HG03571 (cell line): Measurements from ENCODE around the gene CENPU.

Experiments
- ATAC-seq: cut with Tn5 transposase; IDR thresholded peaks from one replicate; pipeline ENCODE4 v1.9.1; 2021; ENCODE audit not compliant: unreplicated experiment

The CENPU gene

DNA sequence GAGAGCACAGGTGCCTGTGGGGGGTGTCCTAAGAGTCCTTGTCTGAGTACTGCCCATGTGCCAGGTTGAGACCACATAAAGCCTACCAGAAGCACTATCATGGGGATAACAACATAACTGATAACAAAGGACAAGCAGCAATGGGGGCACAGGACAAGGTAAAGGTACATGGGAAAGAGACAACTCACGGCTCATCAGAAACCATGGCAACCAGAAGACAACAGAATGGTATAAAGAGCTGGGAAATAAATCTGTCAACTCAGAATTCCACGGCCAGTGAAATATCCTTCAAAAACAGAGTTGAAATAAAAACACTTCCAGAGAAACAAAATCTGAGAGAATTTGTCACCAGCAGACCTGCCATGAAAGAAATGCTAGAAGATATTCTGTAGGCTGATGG lies 20.0 kb downstream of the CENPU start:
- no peak for ATAC-seq

GRCh38 chr4:184712322-184712721 lies 21.6 kb downstream of the CENPU start:
- ATAC-seq = no peak

GRCh38 chr4:184706453-184706852 lies 27.4 kb downstream of the CENPU start:
- no peak for ATAC-seq

DNA sequence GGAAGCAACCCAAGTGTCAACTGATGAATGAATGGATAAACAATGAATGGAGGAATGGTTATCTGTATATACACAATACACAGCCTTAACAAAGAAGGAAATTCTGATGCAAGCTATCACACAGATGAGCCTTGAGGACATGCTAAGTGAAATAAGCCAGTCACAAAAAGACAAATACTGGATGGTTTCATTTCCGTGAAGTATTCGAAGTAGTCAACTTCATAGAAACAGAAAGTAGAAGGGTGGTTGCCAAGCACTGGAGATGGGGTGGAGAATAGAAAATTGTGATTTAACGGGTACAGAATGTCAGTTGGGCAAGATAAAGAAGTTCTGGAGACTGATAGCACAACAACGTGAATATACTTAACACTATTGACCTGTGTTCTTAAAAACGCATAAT lies 28.2 kb downstream of the CENPU start:
- ATAC-seq = no peak

GRCh38 chr4:184702114-184702513 lies 31.8 kb downstream of the CENPU start:
- no peak for ATAC-seq

GRCh38 chr4:184699941-184700340 lies 34.0 kb downstream of the CENPU start:
- no peak for ATAC-seq

DNA sequence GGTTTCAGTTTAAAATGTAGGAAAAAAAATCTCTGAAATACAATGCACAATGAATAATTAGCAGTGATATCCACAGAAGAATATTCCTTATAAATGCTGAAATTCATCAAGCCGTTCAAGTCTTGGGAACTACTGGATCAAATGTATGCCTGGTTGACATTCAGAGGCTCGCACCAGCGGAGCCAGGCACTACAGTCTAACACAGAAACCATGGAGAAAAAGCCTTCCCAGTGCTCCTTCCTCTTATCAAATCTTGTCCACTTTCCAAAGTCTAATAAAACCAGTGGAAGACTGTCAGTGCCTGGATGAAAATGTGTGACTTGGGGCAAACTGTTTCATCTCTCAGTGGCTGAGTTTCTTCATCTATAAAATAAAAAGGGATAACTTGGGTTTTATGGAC lies 35.9 kb downstream of the CENPU start:
- ATAC-seq = no peak

DNA sequence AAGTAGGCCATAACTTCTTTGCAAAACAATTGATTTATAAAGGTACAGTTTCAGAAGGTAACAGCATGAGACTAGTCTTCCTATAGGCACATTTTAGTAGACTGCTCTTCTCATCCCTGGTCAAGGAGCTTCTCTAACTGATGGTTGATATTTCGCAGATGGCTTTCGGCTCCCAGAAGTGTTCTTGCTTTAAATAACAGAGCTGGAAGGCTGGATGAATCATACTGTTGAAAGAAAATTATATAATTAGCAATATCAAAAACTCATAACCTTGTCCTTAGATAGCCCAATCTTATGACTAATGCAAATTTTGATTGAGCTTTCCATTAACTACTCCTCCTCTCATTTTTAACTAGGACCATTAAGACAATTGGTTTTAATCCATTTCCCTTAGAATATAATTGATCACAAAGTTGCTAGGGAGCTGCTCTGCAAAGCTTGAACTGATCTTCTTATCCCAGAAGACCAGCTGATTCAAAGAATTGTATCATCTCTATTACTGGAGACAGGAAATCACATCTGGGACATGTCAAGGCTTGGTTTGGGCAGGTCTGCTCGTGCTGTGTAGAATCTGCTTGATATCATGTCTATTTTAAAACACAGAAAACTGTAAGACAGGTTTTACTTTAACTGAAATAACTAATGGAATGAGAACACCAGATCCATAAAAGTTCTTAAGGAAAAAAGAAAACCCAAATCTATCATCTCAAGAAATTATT lies 38.6 kb downstream of the CENPU start:
- no peak for ATAC-seq

GRCh38 chr4:184694412-184694956 lies 39.4 kb downstream of the CENPU start:
- ATAC-seq = no peak

DNA sequence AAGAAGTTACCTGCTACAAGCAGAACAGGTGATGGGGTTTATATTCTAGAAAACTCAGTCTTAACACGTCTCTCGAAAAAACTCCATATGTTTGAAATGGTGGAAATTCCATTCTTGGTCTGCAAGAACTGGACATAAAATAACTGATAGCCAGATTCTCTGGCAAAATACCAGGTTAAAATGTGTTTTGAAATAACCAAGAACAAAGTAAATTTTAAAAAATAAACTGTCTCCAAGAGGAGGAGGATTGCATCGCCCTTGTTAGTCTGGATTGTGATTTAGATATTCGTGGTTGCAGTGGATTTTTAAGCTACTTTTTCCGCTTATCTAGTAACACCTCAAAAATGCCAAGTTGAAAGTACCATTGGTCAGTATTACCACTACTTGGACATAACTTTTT lies 40.8 kb downstream of the CENPU start:
- no peak for ATAC-seq

DNA sequence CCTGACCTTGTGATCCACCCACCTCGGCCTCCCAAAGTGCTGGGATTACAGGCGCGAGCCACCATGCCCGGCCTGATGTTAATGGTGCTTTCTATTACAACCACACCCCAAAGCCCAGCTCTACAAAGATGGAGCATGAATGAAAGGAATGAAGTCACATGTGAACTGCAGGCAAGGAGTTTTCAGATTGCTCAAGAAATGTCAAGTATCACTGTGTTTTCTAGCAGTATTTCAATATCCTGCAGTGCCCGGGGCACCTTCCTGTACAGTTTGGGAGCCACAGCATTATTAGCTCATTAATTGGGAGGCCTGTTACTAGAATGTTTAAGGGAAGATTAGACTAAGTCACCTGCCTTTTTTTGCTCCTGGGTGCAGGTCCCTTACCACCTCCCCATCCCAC lies 44.2 kb downstream of the CENPU start:
- ATAC-seq = no peak

- ATAC-seq = no peak
Observed at GRCh38 chr4:184688447-184688846, 45.4 kb downstream of the CENPU start.

GRCh38 chr4:184688005-184688404 lies 45.9 kb downstream of the CENPU start:
- ATAC-seq = no peak

DNA sequence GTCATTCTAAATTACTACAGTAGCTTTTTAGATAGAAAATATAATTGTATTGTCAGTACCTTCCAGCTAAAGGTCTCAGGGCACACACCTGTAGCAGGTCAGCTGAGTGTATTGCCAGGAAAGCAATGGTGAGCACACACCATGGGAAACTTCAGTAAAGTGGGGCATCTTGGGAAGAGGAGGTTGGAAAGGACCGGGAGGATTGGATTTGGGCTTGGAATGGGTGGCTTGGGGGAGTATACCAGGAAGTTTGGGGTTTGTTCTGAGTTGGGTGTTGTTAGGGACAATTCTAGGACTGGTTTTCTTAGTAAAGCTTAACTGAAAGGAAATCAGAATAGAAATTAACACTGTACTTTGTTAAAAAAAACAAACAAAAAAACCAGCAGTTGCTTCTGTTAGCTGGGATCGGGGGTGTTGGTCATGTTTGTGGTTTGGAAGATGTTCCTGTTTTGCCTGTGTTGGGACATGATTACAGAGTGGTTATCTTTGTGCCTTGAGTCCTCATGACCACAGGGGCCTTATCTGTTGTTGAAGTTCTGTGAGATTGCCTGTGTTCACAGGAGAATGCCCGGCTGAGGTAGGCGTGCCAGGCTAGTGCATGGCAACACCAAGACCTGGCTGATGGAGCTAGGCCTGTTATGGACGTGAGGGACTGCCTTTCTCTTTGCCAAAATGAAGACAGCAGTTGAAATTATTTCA lies 49.3 kb downstream of the CENPU start:
- no peak for ATAC-seq

GRCh38 chr4:184681916-184682315 lies 52.0 kb downstream of the CENPU start:
- no peak for ATAC-seq

- ATAC-seq = no peak
Observed at GRCh38 chr4:184680698-184681097, 53.2 kb downstream of the CENPU start.

DNA sequence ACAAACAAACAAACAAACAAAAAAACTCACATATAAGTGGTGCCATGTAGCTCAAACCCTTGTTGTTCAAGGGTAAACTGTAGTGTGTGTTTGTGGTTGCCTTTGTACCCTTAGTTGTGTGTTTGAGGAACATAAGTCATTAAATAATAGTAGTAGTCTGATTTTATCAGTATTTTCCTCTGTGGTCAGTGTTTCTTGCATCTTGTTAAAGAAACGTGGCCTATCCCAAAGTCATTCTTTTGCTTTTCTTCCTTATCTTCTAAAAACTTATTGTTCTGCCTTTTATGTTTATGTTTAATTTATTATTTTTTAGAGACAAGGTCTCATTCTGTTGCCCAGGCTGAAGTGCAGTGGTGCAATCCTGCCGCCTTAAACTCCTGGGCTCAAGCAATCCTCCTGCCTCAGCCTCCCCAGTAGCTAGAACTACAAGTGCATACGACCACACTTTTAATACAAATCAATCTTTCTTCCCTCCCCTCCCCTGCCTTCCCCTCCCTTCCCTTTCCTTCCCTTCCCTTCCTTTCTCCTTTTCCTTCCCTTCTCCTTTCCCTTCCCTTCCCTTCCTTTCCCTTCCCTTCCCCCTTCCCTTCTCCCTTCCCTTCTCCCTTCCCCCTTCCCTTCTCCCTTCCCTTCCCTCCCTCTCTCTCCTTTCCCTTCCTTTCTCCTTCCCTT lies 57.9 kb downstream of the CENPU start:
- ATAC-seq = no peak

DNA sequence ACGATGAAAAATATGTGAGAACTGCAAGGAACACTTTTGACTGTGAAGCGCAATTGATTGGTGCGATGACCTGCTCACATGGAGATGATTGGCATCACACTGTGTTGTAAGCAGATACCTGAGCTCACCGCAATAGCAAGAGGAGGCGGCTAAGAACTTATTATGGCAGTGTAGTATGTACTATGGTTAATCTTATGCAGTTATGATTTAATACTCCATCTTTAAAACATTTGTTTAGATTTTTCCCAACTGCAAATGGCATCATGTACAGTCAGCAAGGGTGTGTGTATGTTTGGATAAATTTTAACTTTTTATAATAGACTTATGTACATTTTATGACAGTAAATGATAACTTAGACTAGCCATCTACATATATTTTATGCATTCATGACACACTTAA lies 58.9 kb downstream of the CENPU start:
- ATAC-seq = no peak

DNA sequence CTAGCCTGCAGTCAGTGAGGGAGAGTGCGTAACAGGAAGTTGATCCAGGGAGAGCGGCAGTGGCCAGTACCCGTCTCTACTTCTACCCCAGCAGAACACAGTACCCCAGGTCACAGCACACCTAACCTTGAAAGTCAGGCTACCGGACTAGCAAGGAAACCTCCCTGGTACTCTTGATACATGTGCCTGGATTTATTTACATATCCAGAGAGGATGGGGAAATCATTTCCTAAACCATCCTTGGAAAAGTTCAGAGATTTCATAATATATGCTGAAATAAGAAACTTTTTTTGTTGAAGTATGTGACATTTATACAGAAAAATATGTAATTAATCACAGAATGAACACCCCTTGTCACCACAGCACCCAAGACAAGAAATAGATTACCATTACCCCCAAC lies 59.9 kb downstream of the CENPU start:
- no peak for ATAC-seq

DNA sequence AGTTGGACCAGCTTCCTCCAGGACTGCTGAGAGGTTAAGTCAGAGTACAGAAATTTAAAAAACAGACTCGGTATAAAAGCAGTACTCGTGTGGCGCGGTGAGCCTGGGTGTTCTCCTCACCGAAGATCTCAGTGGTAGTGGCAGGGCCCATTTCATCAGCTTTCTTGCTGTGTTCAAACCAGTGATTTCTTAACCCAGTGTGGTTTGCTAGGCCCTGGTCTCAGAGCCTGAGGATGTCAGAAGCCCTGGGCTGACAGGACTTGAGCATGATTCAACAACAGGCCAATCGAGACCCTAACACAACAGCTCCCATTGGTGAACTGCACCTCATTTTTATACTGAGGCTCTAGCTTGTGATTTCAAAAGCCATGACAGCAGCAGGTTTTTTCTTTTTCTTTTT lies 61.2 kb downstream of the CENPU start:
- ATAC-seq = no peak

GRCh38 chr4:184671101-184671500 lies 62.8 kb downstream of the CENPU start:
- ATAC-seq = no peak

DNA sequence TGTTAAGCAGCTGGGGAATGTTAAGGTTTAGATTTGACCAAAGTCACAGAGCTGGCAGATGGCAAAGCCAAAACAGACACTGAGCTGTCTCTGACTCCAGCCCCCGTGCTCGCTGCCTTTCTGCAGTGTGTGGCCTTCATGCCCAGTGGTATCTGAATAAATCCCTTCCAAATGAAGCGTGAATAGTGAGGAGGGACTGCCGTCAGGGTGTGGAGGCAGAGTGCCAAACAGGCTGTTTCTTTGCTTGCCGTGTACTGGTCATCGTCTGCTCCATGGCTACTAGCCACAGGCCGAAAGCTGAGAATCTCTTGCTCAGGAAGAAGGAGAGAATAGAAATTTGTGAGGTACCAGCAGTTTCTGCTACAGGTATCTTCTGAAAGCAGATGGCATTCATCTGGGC lies 64.6 kb downstream of the CENPU start:
- ATAC-seq = no peak
